Measurements from ENCODE around the gene THEMIS.

DNA sequence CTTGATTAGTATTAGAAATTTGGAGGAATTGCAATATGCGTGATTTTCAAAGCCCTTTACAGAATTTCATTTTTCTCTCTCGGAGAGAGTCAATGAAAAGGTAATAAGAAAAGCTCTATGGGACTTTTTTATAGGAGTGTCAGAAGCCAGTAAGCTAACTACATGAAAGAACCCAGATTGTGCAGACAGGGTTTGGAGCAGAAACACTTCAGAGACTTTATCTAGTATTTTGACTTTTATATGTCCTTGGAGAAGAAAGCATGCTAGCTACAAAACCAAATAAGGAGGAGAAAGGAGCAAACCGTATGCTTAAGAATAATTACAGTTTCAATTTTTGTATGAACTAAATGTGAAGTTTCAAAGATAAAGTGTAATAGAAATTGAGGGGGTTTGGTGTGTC is 182.2 kb downstream of the THEMIS start:
- TF ChIP-seq, protein P1, sequence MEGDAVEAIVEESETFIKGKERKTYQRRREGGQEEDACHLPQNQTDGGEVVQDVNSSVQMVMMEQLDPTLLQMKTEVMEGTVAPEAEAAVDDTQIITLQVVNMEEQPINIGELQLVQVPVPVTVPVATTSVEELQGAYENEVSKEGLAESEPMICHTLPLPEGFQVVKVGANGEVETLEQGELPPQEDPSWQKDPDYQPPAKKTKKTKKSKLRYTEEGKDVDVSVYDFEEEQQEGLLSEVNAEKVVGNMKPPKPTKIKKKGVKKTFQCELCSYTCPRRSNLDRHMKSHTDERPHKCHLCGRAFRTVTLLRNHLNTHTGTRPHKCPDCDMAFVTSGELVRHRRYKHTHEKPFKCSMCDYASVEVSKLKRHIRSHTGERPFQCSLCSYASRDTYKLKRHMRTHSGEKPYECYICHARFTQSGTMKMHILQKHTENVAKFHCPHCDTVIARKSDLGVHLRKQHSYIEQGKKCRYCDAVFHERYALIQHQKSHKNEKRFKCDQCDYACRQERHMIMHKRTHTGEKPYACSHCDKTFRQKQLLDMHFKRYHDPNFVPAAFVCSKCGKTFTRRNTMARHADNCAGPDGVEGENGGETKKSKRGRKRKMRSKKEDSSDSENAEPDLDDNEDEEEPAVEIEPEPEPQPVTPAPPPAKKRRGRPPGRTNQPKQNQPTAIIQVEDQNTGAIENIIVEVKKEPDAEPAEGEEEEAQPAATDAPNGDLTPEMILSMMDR (IDR thresholded peaks at IDR 0.05; ENCODE audit: low read depth, low read length, poor library complexity, severe bottlenecking) = no peak
- no peak for TF ChIP-seq EZH2phosphoT487 (IDR thresholded peaks at IDR 0.05; ENCODE audit: borderline replicate concordance, low read length)
